NCI-H128 (cell line): ENCODE measurements around the gene VDAC2.
"Not testable (repeated sequence)": the region's sequence is repeated elsewhere in the genome, so short reads cannot be mapped to it uniquely, and the experiment has no call there.

Experiments used
- DNase-seq: peaks from one replicate; lab custom pipeline; 2025; ENCODE audit not compliant: unreplicated experiment; lab: John Stamatoyannopoulos, UW

The VDAC2 gene

GRCh38 chr10:75210282-75211006, at the start of gene VDAC2:
VDAC2 (plus strand) TSS chr10:75210796; CDS start chr10:75211159, 363 bp downstream.
- DNase-seq, result peak; percentile 70

GRCh38 chr10:75165684-75166622, 44.6 kb upstream of the VDAC2 start:
- no peak for DNase-seq

- no peak for DNase-seq
Observed at GRCh38 chr10:75166623-75166972, 44.0 kb upstream of the VDAC2 start.

GRCh38 chr10:75168275-75168674, 42.3 kb upstream of the VDAC2 start:
- no peak for DNase-seq

GRCh38 chr10:75170215-75170614, 40.4 kb upstream of the VDAC2 start:
- DNase-seq, result no peak

- DNase-seq, result no peak
Observed at GRCh38 chr10:75175046-75175445, 35.5 kb upstream of the VDAC2 start.

- no peak for DNase-seq
Observed at GRCh38 chr10:75176046-75176445, 34.5 kb upstream of the VDAC2 start.

GRCh38 chr10:75176736-75177135, 33.9 kb upstream of the VDAC2 start:
- DNase-seq, result no peak

- DNase-seq, result no peak
Observed at GRCh38 chr10:75179657-75180177, 30.9 kb upstream of the VDAC2 start.

- DNase-seq, result no peak
Observed at GRCh38 chr10:75180592-75180991, 30.0 kb upstream of the VDAC2 start.

- DNase-seq, result no peak
Observed at GRCh38 chr10:75181073-75181472, 29.5 kb upstream of the VDAC2 start.

- DNase-seq, result no peak
Observed at GRCh38 chr10:75186310-75186709, 24.3 kb upstream of the VDAC2 start.

- DNase-seq, result no peak
Observed at GRCh38 chr10:75187961-75188426, 22.6 kb upstream of the VDAC2 start.

GRCh38 chr10:75188522-75188921, 22.1 kb upstream of the VDAC2 start:
- DNase-seq, result not testable (repeated sequence)

- DNase-seq, result no peak
Observed at GRCh38 chr10:75189266-75190096, 21.1 kb upstream of the VDAC2 start.

GRCh38 chr10:75191821-75192568, 18.6 kb upstream of the VDAC2 start:
- DNase-seq, result no peak

GRCh38 chr10:75194625-75195024, 16.0 kb upstream of the VDAC2 start:
- DNase-seq, result not testable (repeated sequence)

GRCh38 chr10:75195035-75195763, 15.4 kb upstream of the VDAC2 start:
- no peak for DNase-seq

- no peak for DNase-seq
Observed at GRCh38 chr10:75197066-75197465, 13.5 kb upstream of the VDAC2 start.

GRCh38 chr10:75197906-75198305, 12.7 kb upstream of the VDAC2 start:
- DNase-seq, result no peak
